HEK293 (cell line): Measurements from ENCODE around the gene BMF.

ENCODE experiments used
- GLIS1 ChIP-seq: fragments of 450-650 bp; formaldehyde crosslinking; IDR thresholded peaks from 2 replicates; pipeline ENCODE4 v1.5.1; 2016; ENCODE audit warnings: missing biosample characterization, missing genetic modification characterization
- SCRT1 ChIP-seq: fragments of 450-650 bp; formaldehyde crosslinking; IDR thresholded peaks from 2 replicates; pipeline ENCODE4 v1.5.1; 2016; ENCODE audit warnings: missing biosample characterization, missing genetic modification characterization, borderline replicate concordance
- SP2 ChIP-seq: fragments of 450-650 bp; formaldehyde crosslinking; IDR thresholded peaks from 2 replicates; pipeline ENCODE4 v1.5.1; 2016; ENCODE audit warnings: missing biosample characterization, missing genetic modification characterization
- TCF7L2 ChIP-seq: IDR thresholded peaks from 2 replicates; pipeline ENCODE4 v1.6.1; 2011; ENCODE audit warnings: low read depth, mild to moderate bottlenecking, inconsistent platforms, low read length, moderate library complexity, borderline replicate concordance
- ZBTB48 ChIP-seq: fragments of 450-650 bp; formaldehyde crosslinking; IDR thresholded peaks from 2 replicates; pipeline ENCODE4 v1.5.1; 2016; ENCODE audit warnings: missing biosample characterization, missing genetic modification characterization
- ZFP37 ChIP-seq: fragments of 450-650 bp; formaldehyde crosslinking; IDR thresholded peaks from 2 replicates; pipeline ENCODE4 v1.5.1; 2016; ENCODE audit warnings: missing biosample characterization, missing genetic modification characterization
- ZNF133 ChIP-seq: fragments of 450-650 bp; formaldehyde crosslinking; IDR thresholded peaks from 2 replicates; pipeline ENCODE4 v1.5.1; 2016; ENCODE audit warnings: missing biosample characterization, missing genetic modification characterization
- ZNF138 ChIP-seq: fragments of 450-650 bp; formaldehyde crosslinking; IDR thresholded peaks from 2 replicates; pipeline ENCODE4 v1.5.1; 2016; ENCODE audit warnings: missing biosample characterization, missing genetic modification characterization, borderline replicate concordance
- ZNF140 ChIP-seq: fragments of 450-650 bp; formaldehyde crosslinking; IDR thresholded peaks from 2 replicates; pipeline ENCODE4 v1.5.1; 2016; ENCODE audit warnings: missing biosample characterization, missing genetic modification characterization
- ZNF169 ChIP-seq: fragments of 450-650 bp; formaldehyde crosslinking; IDR thresholded peaks from 2 replicates; pipeline ENCODE4 v1.5.1; 2016; ENCODE audit warnings: missing biosample characterization, missing genetic modification characterization
- ZNF221 ChIP-seq: fragments of 450-650 bp; formaldehyde crosslinking; IDR thresholded peaks from 2 replicates; pipeline ENCODE4 v1.5.1; 2017; ENCODE audit warnings: missing biosample characterization, missing genetic modification characterization, borderline replicate concordance
- ZNF24 ChIP-seq: fragments of 450-650 bp; formaldehyde crosslinking; IDR thresholded peaks from 2 replicates; pipeline ENCODE4 v1.5.1; 2016; ENCODE audit warnings: missing biosample characterization, missing genetic modification characterization
- ZNF366 ChIP-seq: fragments of 450-650 bp; formaldehyde crosslinking; conservative IDR thresholded peaks from 2 replicates; pipeline ENCODE4 v1.5.1; 2016; ENCODE audit warnings: missing biosample characterization, missing genetic modification characterization
- ZNF391 ChIP-seq: fragments of 450-650 bp; formaldehyde crosslinking; IDR thresholded peaks from 2 replicates; pipeline ENCODE4 v1.5.1; 2016; ENCODE audit warnings: low read depth, missing biosample characterization, missing genetic modification characterization, borderline replicate concordance
- ZNF404 ChIP-seq: fragments of 450-650 bp; formaldehyde crosslinking; IDR thresholded peaks from 2 replicates; pipeline ENCODE4 v1.5.1; 2017; ENCODE audit warnings: missing biosample characterization, missing genetic modification characterization
- ZNF416 ChIP-seq: fragments of 450-650 bp; formaldehyde crosslinking; IDR thresholded peaks from 2 replicates; pipeline ENCODE4 v1.5.1; 2016; ENCODE audit warnings: missing biosample characterization, missing genetic modification characterization
- ZNF433 ChIP-seq: fragments of 450-650 bp; formaldehyde crosslinking; IDR thresholded peaks from 2 replicates; pipeline ENCODE4 v1.5.1; 2016; ENCODE audit warnings: missing biosample characterization, missing genetic modification characterization, low read depth
- ZNF530 ChIP-seq: fragments of 450-650 bp; formaldehyde crosslinking; IDR thresholded peaks from 2 replicates; pipeline ENCODE4 v1.5.1; 2016; ENCODE audit warnings: low read depth, missing biosample characterization, missing genetic modification characterization
- ZNF777 ChIP-seq: fragments of 450-650 bp; formaldehyde crosslinking; IDR thresholded peaks from 2 replicates; pipeline ENCODE4 v1.5.1; 2017; ENCODE audit warnings: missing biosample characterization, missing genetic modification characterization, borderline replicate concordance
- ZNF843 ChIP-seq: fragments of 450-650 bp; formaldehyde crosslinking; IDR thresholded peaks from 2 replicates; pipeline ENCODE4 v1.5.1; 2016; ENCODE audit warnings: missing biosample characterization, missing genetic modification characterization
- TF ChIP-seq, protein P1 (sequence below): IDR thresholded peaks from 2 replicates; pipeline ENCODE4 v1.6.1; 2011; ENCODE audit warnings: mild to moderate bottlenecking, low read depth, low read length, borderline replicate concordance
- TF ChIP-seq, protein P2 (sequence below): fragments of 450-650 bp; formaldehyde crosslinking; IDR thresholded peaks from 2 replicates; pipeline ENCODE4 v1.5.1; 2016; ENCODE audit warnings: missing biosample characterization, missing genetic modification characterization
- TF ChIP-seq, protein P3 (sequence below): fragments of 450-650 bp; formaldehyde crosslinking; IDR thresholded peaks from 2 replicates; pipeline ENCODE4 v1.5.1; 2016; ENCODE audit warnings: missing biosample characterization, missing genetic modification characterization
- TF ChIP-seq, protein P4 (sequence below): fragments of 450-650 bp; formaldehyde crosslinking; IDR thresholded peaks from 2 replicates; pipeline ENCODE4 v1.5.1; 2016; ENCODE audit warnings: missing biosample characterization, missing genetic modification characterization
- TF ChIP-seq, protein P5 (sequence below): fragments of 450-650 bp; formaldehyde crosslinking; IDR thresholded peaks from 2 replicates; pipeline ENCODE4 v1.5.1; 2017; ENCODE audit warnings: missing biosample characterization, missing genetic modification characterization
- TF ChIP-seq, protein P6 (sequence below): fragments of 450-650 bp; formaldehyde crosslinking; IDR thresholded peaks from 2 replicates; pipeline ENCODE4 v1.5.1; 2016; ENCODE audit warnings: missing biosample characterization, missing genetic modification characterization

BMF gene

DNA sequence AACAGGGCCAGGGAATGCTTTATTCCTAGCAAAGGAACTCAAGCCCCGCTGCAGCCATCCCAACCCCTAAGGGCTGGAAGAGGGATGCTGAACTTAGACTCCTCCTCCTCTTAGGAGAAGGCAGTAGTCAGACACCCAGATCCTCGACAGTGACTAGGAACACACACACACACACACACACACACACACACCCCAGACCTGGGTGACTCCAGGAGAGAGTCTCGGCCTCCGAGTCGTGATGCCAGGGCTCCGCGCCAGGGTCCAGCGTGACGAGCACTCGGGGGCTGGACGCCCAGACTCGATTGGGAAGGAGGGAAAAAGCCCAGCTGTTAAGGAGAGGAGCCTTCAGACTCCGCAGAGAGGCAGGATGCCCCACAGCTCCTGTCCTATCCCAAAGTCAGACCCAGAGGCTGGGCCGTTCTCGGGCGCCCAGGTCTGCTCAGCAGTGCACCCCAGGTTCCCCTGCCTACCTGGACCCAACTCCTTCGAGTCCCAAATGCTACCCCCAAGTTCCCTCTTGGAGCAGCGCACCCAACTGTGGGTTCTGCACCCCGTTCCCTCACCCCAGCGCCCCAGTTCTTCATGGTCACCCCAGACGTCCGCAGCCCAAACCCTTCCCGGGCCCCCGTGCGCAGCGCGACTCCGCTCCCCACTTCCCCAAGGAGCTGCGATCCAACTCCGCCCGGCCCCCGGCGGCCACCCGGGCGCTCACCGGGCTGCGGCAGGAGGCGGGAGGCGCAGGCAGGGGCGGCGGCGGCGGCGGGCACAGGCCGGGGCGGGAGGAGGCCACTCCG lies 421 bp downstream of the BMF start (continued):
- TF ChIP-seq, protein P1, sequence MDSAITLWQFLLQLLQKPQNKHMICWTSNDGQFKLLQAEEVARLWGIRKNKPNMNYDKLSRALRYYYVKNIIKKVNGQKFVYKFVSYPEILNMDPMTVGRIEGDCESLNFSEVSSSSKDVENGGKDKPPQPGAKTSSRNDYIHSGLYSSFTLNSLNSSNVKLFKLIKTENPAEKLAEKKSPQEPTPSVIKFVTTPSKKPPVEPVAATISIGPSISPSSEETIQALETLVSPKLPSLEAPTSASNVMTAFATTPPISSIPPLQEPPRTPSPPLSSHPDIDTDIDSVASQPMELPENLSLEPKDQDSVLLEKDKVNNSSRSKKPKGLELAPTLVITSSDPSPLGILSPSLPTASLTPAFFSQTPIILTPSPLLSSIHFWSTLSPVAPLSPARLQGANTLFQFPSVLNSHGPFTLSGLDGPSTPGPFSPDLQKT, result no peak
- TF ChIP-seq ZNF416 (tag by site-specific recombination), result no peak
- TF ChIP-seq, protein P2, sequence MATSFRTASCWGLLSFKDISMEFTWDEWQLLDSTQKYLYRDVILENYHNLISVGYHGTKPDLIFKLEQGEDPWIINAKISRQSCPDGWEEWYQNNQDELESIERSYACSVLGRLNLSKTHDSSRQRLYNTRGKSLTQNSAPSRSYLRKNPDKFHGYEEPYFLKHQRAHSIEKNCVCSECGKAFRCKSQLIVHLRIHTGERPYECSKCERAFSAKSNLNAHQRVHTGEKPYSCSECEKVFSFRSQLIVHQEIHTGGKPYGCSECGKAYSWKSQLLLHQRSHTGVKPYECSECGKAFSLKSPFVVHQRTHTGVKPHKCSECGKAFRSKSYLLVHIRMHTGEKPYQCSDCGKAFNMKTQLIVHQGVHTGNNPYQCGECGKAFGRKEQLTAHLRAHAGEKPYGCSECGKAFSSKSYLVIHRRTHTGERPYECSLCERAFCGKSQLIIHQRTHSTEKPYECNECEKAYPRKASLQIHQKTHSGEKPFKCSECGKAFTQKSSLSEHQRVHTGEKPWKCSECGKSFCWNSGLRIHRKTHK, result no peak
- peak; percentile 31; the same call in 1 of the 2 replicates for TF ChIP-seq GLIS1 (tag by site-specific recombination)
- peak; percentile 40; the same call in 1 of the 2 replicates for TF ChIP-seq ZNF777 (tag by site-specific recombination)
- no peak for TF ChIP-seq ZNF221
- TF ChIP-seq ZNF138 (tag by site-specific recombination), result no peak
- TF ChIP-seq ZNF366 (tag by site-specific recombination), result no peak
- TF ChIP-seq, protein P3, sequence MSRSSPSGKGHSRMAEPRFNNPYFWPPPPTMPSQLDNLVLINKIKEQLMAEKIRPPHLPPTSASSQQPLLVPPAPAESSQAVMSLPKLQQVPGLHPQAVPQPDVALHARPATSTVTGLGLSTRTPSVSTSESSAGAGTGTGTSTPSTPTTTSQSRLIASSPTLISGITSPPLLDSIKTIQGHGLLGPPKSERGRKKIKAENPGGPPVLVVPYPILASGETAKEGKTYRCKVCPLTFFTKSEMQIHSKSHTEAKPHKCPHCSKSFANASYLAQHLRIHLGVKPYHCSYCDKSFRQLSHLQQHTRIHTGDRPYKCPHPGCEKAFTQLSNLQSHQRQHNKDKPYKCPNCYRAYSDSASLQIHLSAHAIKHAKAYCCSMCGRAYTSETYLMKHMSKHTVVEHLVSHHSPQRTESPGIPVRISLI (tag by site-specific recombination), result no peak
- peak; percentile 39; the same call in 1 of the 2 replicates for TF ChIP-seq SP2 (tag by site-specific recombination)
- TF ChIP-seq ZNF24 (tag by site-specific recombination), result no peak
- TF ChIP-seq TCF7L2, result no peak
- no peak for TF ChIP-seq ZNF404 (tag by site-specific recombination)
- peak; percentile 55; the same call in 1 of the 2 replicates for TF ChIP-seq ZNF391 (tag by site-specific recombination)
- TF ChIP-seq ZNF843 (tag by site-specific recombination), result 0 out of 2 replicates have a peak, but pooled peaks have one; percentile 31
- TF ChIP-seq ZFP37 (tag by site-specific recombination), result no peak
- peak; percentile 87 for TF ChIP-seq ZBTB48 (tag by site-specific recombination)
- TF ChIP-seq ZNF169, result no peak
- no peak for TF ChIP-seq ZNF140 (tag by site-specific recombination)
- TF ChIP-seq, protein P4, sequence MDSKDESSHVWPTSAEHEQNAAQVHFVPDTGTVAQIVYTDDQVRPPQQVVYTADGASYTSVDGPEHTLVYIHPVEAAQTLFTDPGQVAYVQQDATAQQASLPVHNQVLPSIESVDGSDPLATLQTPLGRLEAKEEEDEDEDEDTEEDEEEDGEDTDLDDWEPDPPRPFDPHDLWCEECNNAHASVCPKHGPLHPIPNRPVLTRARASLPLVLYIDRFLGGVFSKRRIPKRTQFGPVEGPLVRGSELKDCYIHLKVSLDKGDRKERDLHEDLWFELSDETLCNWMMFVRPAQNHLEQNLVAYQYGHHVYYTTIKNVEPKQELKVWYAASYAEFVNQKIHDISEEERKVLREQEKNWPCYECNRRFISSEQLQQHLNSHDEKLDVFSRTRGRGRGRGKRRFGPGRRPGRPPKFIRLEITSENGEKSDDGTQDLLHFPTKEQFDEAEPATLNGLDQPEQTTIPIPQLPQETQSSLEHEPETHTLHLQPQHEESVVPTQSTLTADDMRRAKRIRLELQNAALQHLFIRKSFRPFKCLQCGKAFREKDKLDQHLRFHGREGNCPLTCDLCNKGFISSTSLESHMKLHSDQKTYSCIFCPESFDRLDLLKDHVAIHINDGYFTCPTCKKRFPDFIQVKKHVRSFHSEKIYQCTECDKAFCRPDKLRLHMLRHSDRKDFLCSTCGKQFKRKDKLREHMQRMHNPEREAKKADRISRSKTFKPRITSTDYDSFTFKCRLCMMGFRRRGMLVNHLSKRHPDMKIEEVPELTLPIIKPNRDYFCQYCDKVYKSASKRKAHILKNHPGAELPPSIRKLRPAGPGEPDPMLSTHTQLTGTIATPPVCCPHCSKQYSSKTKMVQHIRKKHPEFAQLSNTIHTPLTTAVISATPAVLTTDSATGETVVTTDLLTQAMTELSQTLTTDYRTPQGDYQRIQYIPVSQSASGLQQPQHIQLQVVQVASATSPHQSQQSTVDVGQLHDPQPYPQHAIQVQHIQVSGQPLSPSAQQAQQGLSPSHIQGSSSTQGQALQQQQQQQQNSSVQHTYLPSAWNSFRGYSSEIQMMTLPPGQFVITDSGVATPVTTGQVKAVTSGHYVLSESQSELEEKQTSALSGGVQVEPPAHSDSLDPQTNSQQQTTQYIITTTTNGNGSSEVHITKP (tag by site-specific recombination), result peak; percentile 14; the same call in 1 of the 2 replicates
- TF ChIP-seq, protein P5, sequence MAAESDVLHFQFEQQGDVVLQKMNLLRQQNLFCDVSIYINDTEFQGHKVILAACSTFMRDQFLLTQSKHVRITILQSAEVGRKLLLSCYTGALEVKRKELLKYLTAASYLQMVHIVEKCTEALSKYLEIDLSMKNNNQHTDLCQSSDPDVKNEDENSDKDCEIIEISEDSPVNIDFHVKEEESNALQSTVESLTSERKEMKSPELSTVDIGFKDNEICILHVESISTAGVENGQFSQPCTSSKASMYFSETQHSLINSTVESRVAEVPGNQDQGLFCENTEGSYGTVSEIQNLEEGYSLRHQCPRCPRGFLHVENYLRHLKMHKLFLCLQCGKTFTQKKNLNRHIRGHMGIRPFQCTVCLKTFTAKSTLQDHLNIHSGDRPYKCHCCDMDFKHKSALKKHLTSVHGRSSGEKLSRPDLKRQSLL (tag by site-specific recombination), result no peak
- no peak for TF ChIP-seq ZNF433 (tag by site-specific recombination)
- no peak for TF ChIP-seq ZNF133 (tag by site-specific recombination)
- TF ChIP-seq, protein P6, sequence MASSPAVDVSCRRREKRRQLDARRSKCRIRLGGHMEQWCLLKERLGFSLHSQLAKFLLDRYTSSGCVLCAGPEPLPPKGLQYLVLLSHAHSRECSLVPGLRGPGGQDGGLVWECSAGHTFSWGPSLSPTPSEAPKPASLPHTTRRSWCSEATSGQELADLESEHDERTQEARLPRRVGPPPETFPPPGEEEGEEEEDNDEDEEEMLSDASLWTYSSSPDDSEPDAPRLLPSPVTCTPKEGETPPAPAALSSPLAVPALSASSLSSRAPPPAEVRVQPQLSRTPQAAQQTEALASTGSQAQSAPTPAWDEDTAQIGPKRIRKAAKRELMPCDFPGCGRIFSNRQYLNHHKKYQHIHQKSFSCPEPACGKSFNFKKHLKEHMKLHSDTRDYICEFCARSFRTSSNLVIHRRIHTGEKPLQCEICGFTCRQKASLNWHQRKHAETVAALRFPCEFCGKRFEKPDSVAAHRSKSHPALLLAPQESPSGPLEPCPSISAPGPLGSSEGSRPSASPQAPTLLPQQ (tag by site-specific recombination), result peak; percentile 61
- TF ChIP-seq ZNF530 (tag by site-specific recombination), result no peak
- TF ChIP-seq SCRT1 (tag by site-specific recombination), result no peak
